Myometrial cell (primary cell): ENCODE data around the gene GPX3. TPM values are rescaled to one million over a fixed set of nuclear protein-coding genes. Genes with fewer than 3 reads are reported as not detected.

ENCODE experiments used
- total RNA-seq: library from RNA; depleted of rRNA; stranded (reverse); fragments of >200 nt; gene quantifications from 2 replicates; pipeline ENCODE4 v1.2.3, GENCODE V29; 2015

Gene GPX3, protein sequence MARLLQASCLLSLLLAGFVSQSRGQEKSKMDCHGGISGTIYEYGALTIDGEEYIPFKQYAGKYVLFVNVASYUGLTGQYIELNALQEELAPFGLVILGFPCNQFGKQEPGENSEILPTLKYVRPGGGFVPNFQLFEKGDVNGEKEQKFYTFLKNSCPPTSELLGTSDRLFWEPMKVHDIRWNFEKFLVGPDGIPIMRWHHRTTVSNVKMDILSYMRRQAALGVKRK
- total RNA-seq, result 2.7 and 10.1 TPM in 2 replicates

GRCh38 chr5:151020304-151021110 is at the start of gene GPX3:
Gene GPX3, plus strand, starts transcription at chr5:151020591. Its CDS starts 64 bp downstream, at chr5:151020655.

Other genes with a start within 250 kb of the GPX3 start
- gene SMIM3, start 241.8 kb upstream of the GPX3 start, total RNA-seq, result 69.5 and 70.7 TPM in 2 replicates
- gene IRGM, start 174.1 kb upstream of the GPX3 start, total RNA-seq, result not detected in 2 replicates
- gene ZNF300, start 115.6 kb upstream of the GPX3 start, total RNA-seq, result 3.2 and 5.7 TPM in 2 replicates
- gene TNIP1, start 60.4 kb downstream of the GPX3 start, total RNA-seq, result 51.0 and 61.0 TPM in 2 replicates
- 558 and 610 TPM in 2 replicates for gene ANXA6, start 137.2 kb downstream of the GPX3 start, total RNA-seq
- gene CCDC69, start 203.5 kb downstream of the GPX3 start, total RNA-seq, result 6.3 and 9.4 TPM in 2 replicates
- gene GM2A, start 232.6 kb downstream of the GPX3 start, total RNA-seq, result 20.7 and 25.1 TPM in 2 replicates